ENCODE measurements around the gene AGXT2.
A peak's percentile ranks its signal among the peaks of the same experiment; 100 is the strongest.
"Not testable (repeated sequence)": the region's sequence is repeated elsewhere in the genome, so short reads cannot be mapped to it uniquely, and the experiment has no call there.

Gene AGXT2

GRCh38 chr5:34991486-34992238 lies 56.1 kb downstream of the AGXT2 start:
- in situ Hi-C loops (cut with MboI; ENCODE audit: low pct_unique_long_range_greater_than_20kb, low sequenced_read_pairs): no loop called here

DNA sequence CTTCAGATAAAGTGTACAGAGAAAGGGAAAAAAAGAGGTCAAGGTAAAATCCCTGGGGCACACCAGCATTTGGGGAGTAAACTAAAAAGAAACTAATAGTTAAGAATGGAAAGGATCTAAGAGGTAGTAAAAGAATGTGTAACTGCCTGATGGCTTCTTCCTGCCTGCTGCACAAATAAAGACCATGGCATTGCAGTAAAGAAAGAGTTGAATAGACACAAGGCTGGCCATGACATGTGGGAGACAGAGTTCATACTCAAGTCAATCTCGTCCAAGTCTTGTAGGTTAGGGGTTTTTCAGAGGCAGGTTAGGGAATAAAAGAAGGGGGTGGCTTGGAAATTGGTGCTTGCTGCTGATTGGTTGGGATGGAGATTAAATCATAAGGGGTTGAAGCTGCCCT lies 60.8 kb downstream of the AGXT2 start:
- in situ Hi-C loops (cut with MboI; ENCODE audit: low pct_unique_long_range_greater_than_20kb, low sequenced_read_pairs): no loop called here

More at GRCh38 chr5:34991486-34992238, 56.1 kb downstream of the AGXT2 start:
- DNase-seq: no peak

DNA sequence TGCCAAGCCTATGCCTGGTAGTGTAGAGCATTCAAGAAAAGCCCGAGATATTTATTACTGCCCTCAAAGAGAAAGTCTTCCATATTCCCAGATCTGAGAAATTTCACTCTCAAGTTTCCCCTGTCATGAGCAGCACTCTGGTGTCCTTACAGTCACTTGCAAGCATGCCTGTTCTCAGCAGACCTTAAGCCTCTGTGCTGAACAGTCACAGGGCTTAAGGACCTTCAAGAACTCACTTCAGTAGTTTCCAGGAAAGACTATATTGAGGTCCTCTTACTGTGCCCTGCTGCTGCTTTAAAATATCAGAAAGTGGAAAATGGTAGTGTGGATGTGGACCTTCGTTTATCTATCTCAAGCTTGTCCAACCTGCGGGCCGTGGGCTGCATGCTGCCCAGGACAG lies 64.9 kb downstream of the AGXT2 start:
- no peak for DNase-seq
- in situ Hi-C loops (cut with MboI; ENCODE audit: low pct_unique_long_range_greater_than_20kb, low sequenced_read_pairs): no loop called here

More for the DNA sequence above, 60.8 kb downstream of the AGXT2 start:
- DNase-seq: no peak

DNA sequence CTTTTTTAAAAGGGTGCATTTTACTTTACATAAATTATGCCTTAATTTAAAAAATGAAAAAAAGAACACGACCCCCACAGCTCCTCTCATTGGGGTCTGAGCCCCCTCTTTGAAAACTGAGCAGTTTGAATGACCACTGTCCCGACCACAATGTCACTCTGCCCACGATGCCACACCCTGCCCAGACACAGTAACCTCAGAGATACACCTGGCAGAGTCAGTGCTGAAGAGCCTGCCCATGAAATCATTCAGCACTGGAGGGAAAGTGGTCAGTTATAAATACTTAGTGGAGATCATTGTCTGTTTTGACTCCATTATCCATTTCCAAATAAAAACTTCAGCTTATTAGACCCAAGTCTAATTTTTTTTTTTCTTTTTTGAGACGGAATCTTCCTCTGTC lies 69.1 kb downstream of the AGXT2 start:
- in situ Hi-C loops (cut with MboI; ENCODE audit: low pct_unique_long_range_greater_than_20kb, low sequenced_read_pairs): no loop called here
- DNase-seq: no peak

DNA sequence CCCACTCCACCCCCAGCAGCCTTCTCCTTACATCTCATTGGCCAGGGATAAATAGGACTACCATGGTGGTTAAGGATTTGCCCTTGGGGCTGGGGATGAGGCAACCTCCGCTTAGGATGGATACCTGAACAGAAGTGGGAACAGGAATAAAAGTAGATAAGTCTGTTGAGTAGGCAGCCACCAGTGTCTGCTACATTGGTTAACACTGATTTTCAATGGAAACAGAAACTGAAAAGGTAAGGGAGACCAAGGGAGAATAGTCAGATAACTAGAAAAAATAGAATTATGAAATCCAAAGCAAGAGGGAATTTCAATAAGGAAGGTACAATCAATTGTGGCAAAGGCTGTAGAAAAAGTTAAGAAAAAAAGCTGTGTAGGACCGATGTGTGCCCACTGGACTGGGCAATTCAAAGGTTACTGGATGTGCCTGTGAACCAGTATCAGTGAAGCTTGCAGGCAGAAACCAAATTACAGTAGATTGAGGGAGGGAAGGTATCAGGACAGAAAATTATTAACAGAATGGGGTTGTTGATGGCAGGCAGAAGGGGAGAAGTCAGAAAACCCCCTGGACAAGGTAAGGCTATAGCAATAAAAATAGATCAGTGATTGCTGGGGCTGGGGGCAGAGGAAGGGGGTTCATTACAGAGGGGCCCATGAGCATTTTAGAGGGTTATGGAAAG lies 69.7 kb downstream of the AGXT2 start:
- DNase-seq: no peak
- in situ Hi-C loops (cut with MboI; ENCODE audit: low pct_unique_long_range_greater_than_20kb, low sequenced_read_pairs): no loop called here

DNA sequence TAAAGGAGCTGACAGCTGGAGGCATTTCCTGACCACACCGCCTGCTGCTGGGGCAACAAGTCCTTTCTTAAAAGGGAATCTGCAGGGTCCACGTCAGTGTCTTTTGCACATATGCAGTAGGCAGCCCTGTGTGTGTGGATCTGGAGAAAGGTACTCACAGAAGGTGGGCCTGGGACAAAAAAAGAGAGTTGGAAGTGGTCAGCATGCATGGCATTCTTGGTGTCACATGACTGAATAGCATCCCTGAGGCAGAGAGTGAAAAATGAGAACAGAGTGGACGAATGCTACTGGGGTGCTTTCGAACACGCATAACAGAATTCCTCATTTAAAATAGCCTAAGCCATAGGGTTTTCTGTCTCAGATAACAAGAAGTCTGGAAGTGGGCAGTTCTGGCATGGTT lies 71.4 kb downstream of the AGXT2 start:
- in situ Hi-C loops (cut with MboI; ENCODE audit: low pct_unique_long_range_greater_than_20kb, low sequenced_read_pairs): no loop called here
- no peak for DNase-seq

DNA sequence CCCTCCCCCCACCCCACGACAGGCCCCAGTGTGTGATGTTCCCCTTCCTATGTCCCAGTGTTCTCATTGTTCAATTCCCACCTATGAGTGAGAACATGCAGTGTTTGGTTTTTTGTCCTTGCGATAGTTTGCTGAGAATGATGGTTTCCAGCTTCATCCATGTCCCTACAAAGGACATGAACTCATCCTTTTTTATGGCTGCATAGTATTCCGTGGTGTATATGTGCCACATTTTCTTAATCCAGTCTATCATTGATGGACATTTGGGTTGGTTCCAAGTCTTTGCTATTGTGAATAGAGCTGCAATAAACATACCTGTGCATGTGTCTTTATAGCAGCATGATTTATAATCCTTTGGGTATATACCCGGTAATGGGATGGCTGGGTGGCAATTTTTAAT lies 76.1 kb downstream of the AGXT2 start:
- in situ Hi-C loops (cut with MboI; ENCODE audit: low pct_unique_long_range_greater_than_20kb, low sequenced_read_pairs); DNase-seq: not testable (repeated sequence)

GRCh38 chr5:34970552-34970951 lies 77.2 kb downstream of the AGXT2 start:
- in situ Hi-C loops (cut with MboI; ENCODE audit: low pct_unique_long_range_greater_than_20kb, low sequenced_read_pairs): no loop called here
- DNase-seq: no peak

GRCh38 chr5:34968258-34968657 lies 79.5 kb downstream of the AGXT2 start:
- DNase-seq: no peak
- in situ Hi-C loops (cut with MboI; ENCODE audit: low pct_unique_long_range_greater_than_20kb, low sequenced_read_pairs): no loop called here

DNA sequence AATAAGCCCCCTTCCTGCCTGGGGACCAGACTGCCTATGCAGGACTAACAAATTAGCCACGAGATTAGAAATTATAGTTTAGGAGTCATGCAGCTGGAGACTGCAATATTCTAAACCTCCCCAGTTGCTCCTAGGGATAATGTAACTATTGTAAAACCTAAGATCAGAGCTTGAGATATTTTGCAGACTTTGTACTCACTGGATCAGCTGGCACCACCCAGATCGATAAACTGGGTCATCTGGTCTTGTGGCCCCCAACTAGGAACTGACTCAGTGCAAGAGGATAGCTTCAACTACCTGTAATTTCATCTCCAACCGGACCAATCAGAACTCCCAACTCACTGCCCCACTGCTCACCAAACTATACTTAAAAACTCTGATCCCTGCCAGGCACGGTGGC lies 80.2 kb downstream of the AGXT2 start:
- DNase-seq: no peak
- in situ Hi-C loops (cut with MboI; ENCODE audit: low pct_unique_long_range_greater_than_20kb, low sequenced_read_pairs): no loop called here

GRCh38 chr5:34959323-34959722 lies 88.4 kb downstream of the AGXT2 start:
- in situ Hi-C loops (cut with MboI; ENCODE audit: low pct_unique_long_range_greater_than_20kb, low sequenced_read_pairs): no loop called here
- no peak for DNase-seq

- in situ Hi-C loops (cut with MboI; ENCODE audit: low pct_unique_long_range_greater_than_20kb, low sequenced_read_pairs): no loop called here
These were observed 89.7 kb downstream of the AGXT2 start for GRCh38 chr5:34957857-34958690.

GRCh38 chr5:34957321-34957720 lies 90.4 kb downstream of the AGXT2 start:
- DNase-seq: no peak
- in situ Hi-C loops (cut with MboI; ENCODE audit: low pct_unique_long_range_greater_than_20kb, low sequenced_read_pairs): no loop called here

More at GRCh38 chr5:34957857-34958690, 89.7 kb downstream of the AGXT2 start:
- DNase-seq: peak; percentile 40
